GM23338 (cell line): ENCODE measurements around the gene PTCD2.

Experiments used
- CREB1 ChIP-seq: fragments of 250-450 bp; sonication (Bioruptor Pico); IDR thresholded peaks from 2 replicates; pipeline ENCODE4 v1.5.0; 2020; ENCODE audit warnings: low read depth, mild to moderate bottlenecking, moderate library complexity
- EZH2 ChIP-seq: fragments of 200-600 bp; sonication (generic); IDR thresholded peaks from one replicate; pipeline ENCODE4 v1.8.0; 2017; ENCODE audit warnings: antibody characterized with exemption, mild to moderate bottlenecking, low read depth; ENCODE audit not compliant: unreplicated experiment
- EZH2phosphoT487 ChIP-seq: fragments of 200-600 bp; sonication (generic); IDR thresholded peaks from one replicate; pipeline ENCODE4 v1.8.1; 2018; ENCODE audit warnings: antibody characterized with exemption; ENCODE audit not compliant: unreplicated experiment
- JUNB ChIP-seq: IDR thresholded peaks from one replicate; pipeline ENCODE4 v1.6.1; 2016; ENCODE audit warnings: antibody characterized with exemption; ENCODE audit not compliant: unreplicated experiment
- POLR2AphosphoS5 ChIP-seq: IDR thresholded peaks from 2 replicates; pipeline ENCODE4 v1.6.1; 2016; ENCODE audit warnings: antibody characterized with exemption, low read depth
- TF ChIP-seq, protein P1 (sequence below), 2 experiments: fragments of 200-600 bp in 1 of 2; sonication (generic) in 1 of 2; conservative IDR thresholded peaks; 2 replicates each; pipeline versions ENCODE4 v1.5.1 to v1.6.1; 2016 to 2017; ENCODE audit warnings: antibody characterized with exemption in 2 of 2, low read depth in 2 of 2, mild to moderate bottlenecking in 2 of 2, moderate library complexity in 1 of 2
- TF ChIP-seq, protein P2 (sequence below): IDR thresholded peaks from one replicate; pipeline ENCODE4 v1.6.1; 2018; ENCODE audit warnings: antibody characterized with exemption; ENCODE audit not compliant: unreplicated experiment
- TF ChIP-seq, protein P3 (sequence below): IDR thresholded peaks from 2 replicates; pipeline ENCODE4 v1.6.1; 2016; ENCODE audit warnings: antibody characterized with exemption

DNA sequence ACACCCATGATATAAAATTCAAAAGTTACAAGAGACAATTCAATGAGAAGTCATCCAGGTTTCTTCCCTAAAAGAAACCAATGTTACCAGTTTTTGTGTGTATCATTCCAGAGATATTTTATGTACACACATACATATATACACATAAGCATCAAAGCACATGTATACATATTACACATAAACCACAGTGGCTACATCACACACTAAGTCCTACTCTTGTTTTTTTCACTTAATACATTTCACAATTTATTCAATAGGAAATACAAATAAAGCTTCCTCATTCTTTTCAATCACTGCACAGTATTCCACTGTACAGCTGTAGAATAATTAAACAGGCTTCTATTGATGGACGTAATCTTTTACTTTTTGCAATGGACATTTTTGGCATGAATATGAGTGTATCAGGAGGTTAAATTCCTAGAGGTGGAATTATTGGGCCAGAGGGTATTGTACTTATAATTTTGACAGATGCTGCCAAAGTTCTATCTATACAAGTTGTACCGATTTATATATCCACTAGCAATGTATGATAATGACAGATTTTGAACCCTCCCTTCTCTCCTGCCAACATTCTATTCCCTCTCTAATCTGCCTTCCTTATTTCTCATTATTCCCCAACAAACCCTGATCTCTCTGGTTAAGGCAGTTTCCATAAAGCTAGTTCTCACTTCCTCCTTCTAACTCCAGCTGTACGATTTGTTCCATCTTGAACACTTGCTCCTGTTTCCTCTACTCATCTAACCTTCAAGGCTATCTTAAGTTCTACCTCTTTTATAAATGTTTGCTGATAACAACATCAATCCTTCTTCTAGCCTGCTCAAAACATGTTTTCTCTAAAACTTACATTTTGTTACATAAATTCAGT lies 35.4 kb upstream of the PTCD2 start:
- TF ChIP-seq, protein P1, sequence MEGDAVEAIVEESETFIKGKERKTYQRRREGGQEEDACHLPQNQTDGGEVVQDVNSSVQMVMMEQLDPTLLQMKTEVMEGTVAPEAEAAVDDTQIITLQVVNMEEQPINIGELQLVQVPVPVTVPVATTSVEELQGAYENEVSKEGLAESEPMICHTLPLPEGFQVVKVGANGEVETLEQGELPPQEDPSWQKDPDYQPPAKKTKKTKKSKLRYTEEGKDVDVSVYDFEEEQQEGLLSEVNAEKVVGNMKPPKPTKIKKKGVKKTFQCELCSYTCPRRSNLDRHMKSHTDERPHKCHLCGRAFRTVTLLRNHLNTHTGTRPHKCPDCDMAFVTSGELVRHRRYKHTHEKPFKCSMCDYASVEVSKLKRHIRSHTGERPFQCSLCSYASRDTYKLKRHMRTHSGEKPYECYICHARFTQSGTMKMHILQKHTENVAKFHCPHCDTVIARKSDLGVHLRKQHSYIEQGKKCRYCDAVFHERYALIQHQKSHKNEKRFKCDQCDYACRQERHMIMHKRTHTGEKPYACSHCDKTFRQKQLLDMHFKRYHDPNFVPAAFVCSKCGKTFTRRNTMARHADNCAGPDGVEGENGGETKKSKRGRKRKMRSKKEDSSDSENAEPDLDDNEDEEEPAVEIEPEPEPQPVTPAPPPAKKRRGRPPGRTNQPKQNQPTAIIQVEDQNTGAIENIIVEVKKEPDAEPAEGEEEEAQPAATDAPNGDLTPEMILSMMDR (conservative IDR thresholded peaks at IDR 0.05; ENCODE audit: low read depth in 2 of 2), result no peak
- TF ChIP-seq, protein P2, sequence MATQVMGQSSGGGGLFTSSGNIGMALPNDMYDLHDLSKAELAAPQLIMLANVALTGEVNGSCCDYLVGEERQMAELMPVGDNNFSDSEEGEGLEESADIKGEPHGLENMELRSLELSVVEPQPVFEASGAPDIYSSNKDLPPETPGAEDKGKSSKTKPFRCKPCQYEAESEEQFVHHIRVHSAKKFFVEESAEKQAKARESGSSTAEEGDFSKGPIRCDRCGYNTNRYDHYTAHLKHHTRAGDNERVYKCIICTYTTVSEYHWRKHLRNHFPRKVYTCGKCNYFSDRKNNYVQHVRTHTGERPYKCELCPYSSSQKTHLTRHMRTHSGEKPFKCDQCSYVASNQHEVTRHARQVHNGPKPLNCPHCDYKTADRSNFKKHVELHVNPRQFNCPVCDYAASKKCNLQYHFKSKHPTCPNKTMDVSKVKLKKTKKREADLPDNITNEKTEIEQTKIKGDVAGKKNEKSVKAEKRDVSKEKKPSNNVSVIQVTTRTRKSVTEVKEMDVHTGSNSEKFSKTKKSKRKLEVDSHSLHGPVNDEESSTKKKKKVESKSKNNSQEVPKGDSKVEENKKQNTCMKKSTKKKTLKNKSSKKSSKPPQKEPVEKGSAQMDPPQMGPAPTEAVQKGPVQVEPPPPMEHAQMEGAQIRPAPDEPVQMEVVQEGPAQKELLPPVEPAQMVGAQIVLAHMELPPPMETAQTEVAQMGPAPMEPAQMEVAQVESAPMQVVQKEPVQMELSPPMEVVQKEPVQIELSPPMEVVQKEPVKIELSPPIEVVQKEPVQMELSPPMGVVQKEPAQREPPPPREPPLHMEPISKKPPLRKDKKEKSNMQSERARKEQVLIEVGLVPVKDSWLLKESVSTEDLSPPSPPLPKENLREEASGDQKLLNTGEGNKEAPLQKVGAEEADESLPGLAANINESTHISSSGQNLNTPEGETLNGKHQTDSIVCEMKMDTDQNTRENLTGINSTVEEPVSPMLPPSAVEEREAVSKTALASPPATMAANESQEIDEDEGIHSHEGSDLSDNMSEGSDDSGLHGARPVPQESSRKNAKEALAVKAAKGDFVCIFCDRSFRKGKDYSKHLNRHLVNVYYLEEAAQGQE, result no peak
- TF ChIP-seq CREB1 (CRISPR knock-in tag) (no peak), EZH2phosphoT487 (no peak), POLR2AphosphoS5 (no peak), JUNB (no peak), EZH2 (no peak)
- TF ChIP-seq, protein P3, sequence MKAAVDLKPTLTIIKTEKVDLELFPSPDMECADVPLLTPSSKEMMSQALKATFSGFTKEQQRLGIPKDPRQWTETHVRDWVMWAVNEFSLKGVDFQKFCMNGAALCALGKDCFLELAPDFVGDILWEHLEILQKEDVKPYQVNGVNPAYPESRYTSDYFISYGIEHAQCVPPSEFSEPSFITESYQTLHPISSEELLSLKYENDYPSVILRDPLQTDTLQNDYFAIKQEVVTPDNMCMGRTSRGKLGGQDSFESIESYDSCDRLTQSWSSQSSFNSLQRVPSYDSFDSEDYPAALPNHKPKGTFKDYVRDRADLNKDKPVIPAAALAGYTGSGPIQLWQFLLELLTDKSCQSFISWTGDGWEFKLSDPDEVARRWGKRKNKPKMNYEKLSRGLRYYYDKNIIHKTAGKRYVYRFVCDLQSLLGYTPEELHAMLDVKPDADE, result no peak
